WTC11 (cell line): ENCODE results near the gene CAPN13.

Source experiments
- ATF6 ChIP-seq: sonication (generic); formaldehyde crosslinking; IDR thresholded peaks from 2 replicates; pipeline ENCODE4 v1.8.1; 2023; ENCODE audit warnings: mild to moderate bottlenecking, missing genetic modification reagents
- CTCF ChIP-seq: fragments of 200-600 bp; IDR thresholded peaks from 2 replicates; pipeline ENCODE4 v1.8.0; 2022; ENCODE audit warnings: antibody characterized with exemption
- ELF4 ChIP-seq: sonication (generic); formaldehyde crosslinking; IDR thresholded peaks from 2 replicates; pipeline ENCODE4 v1.8.1; 2022; ENCODE audit warnings: low read depth, mild to moderate bottlenecking, moderate library complexity, missing genetic modification reagents
- ESRRA ChIP-seq: sonication (generic); formaldehyde crosslinking; IDR thresholded peaks from 2 replicates; pipeline ENCODE4 v1.8.1; 2022; ENCODE audit warnings: mild to moderate bottlenecking, missing genetic modification reagents, borderline replicate concordance
- JUN ChIP-seq: sonication (generic); formaldehyde crosslinking; IDR thresholded peaks from 2 replicates; pipeline ENCODE4 v1.8.0; 2023; ENCODE audit warnings: mild to moderate bottlenecking, missing genetic modification reagents
- KAT7 ChIP-seq: sonication (generic); formaldehyde crosslinking; IDR thresholded peaks from 2 replicates; pipeline ENCODE4 v1.8.1; 2023; ENCODE audit warnings: missing genetic modification reagents, mild to moderate bottlenecking, borderline replicate concordance
- SMAD3 ChIP-seq: sonication (generic); formaldehyde crosslinking; IDR thresholded peaks from 2 replicates; pipeline ENCODE4 v1.8.0; 2022; ENCODE audit warnings: missing genetic modification reagents, mild to moderate bottlenecking, borderline replicate concordance
- SP1 ChIP-seq: sonication (generic); formaldehyde crosslinking; conservative IDR thresholded peaks from 2 replicates; pipeline ENCODE4 v1.8.1; 2022; ENCODE audit warnings: missing genetic modification reagents
- TCF7 ChIP-seq: sonication (generic); formaldehyde crosslinking; IDR thresholded peaks from 2 replicates; pipeline ENCODE4 v1.8.0; 2022; ENCODE audit warnings: mild to moderate bottlenecking, low read depth, missing genetic modification reagents, moderate library complexity
- TEAD1 ChIP-seq: sonication (generic); formaldehyde crosslinking; IDR thresholded peaks from 2 replicates; pipeline ENCODE4 v1.8.0; 2022; ENCODE audit warnings: mild to moderate bottlenecking, missing genetic modification reagents
- TP53 ChIP-seq: sonication (generic); formaldehyde crosslinking; IDR thresholded peaks from 2 replicates; pipeline ENCODE4 v1.8.1; 2023; ENCODE audit warnings: mild to moderate bottlenecking, missing genetic modification reagents
- USF1 ChIP-seq: sonication (generic); formaldehyde crosslinking; IDR thresholded peaks from 2 replicates; pipeline ENCODE4 v1.8.0; 2022; ENCODE audit warnings: mild to moderate bottlenecking, missing genetic modification reagents
- ZSCAN18 ChIP-seq: fragments of 250-450 bp; sonication (Bioruptor Pico); IDR thresholded peaks from 2 replicates; pipeline ENCODE4 v2.1.2; 2022; ENCODE audit warnings: mild to moderate bottlenecking, moderate library complexity

- no peak for TF ChIP-seq TCF7 (CRISPR knock-in tag)
- TF ChIP-seq CTCF = no peak
- TF ChIP-seq KAT7 (CRISPR knock-in tag) = no peak
- no peak for TF ChIP-seq ESRRA
- TF ChIP-seq SMAD3 = no peak
- TF ChIP-seq JUN (CRISPR knock-in tag) = no peak
- TF ChIP-seq ELF4 (CRISPR knock-in tag) = no peak
- no peak for TF ChIP-seq TEAD1 (CRISPR knock-in tag)
- TF ChIP-seq ZSCAN18 = no peak
- TF ChIP-seq SP1 = no peak
- no peak for TF ChIP-seq USF1
- no peak for TF ChIP-seq TP53 (CRISPR knock-in tag)
- no peak for TF ChIP-seq ATF6 (CRISPR knock-in tag)
Observed at GRCh38 chr2:30797381-30798015, 9.7 kb downstream of the CAPN13 start.
